Measurements from ENCODE around the gene KRR1.

The KRR1 gene

GRCh38 chr12:75511116-75512048 lies at the start of gene KRR1:
TSS of gene KRR1 (minus strand) at chr12:75511609. CDS start at chr12:75511597, 12 bp downstream.
- peak; percentile 99 for DNase-seq (ENCODE audit: low read depth)

GRCh38 chr12:75560167-75560566 lies 48.8 kb upstream of the KRR1 start:
- peak; percentile 59 for DNase-seq (ENCODE audit: low read depth)

- DNase-seq (ENCODE audit: low read depth) = no peak
Observed at GRCh38 chr12:75558287-75558686, 46.9 kb upstream of the KRR1 start.

- DNase-seq (ENCODE audit: low read depth) = no peak
Observed at GRCh38 chr12:75556311-75556899, 45.0 kb upstream of the KRR1 start.

GRCh38 chr12:75554556-75554880 lies 43.1 kb upstream of the KRR1 start:
- DNase-seq (ENCODE audit: low read depth) = no peak

GRCh38 chr12:75553836-75554555 lies 42.6 kb upstream of the KRR1 start:
- DNase-seq (ENCODE audit: low read depth) = no peak

- no peak for DNase-seq (ENCODE audit: low read depth)
Observed at GRCh38 chr12:75553398-75553797, 42.0 kb upstream of the KRR1 start.

GRCh38 chr12:75551477-75551876 lies 40.1 kb upstream of the KRR1 start:
- no peak for DNase-seq (ENCODE audit: low read depth)

- no peak for DNase-seq (ENCODE audit: low read depth)
Observed at GRCh38 chr12:75550401-75551240, 39.2 kb upstream of the KRR1 start.

- DNase-seq (ENCODE audit: low read depth) = no peak
Observed at GRCh38 chr12:75549989-75550388, 38.6 kb upstream of the KRR1 start.

- DNase-seq (ENCODE audit: low read depth) = no peak
Observed at GRCh38 chr12:75548879-75549278, 37.5 kb upstream of the KRR1 start.

- no peak for DNase-seq (ENCODE audit: low read depth)
Observed at GRCh38 chr12:75545636-75546035, 34.2 kb upstream of the KRR1 start.

- no peak for DNase-seq (ENCODE audit: low read depth)
Observed at GRCh38 chr12:75543529-75543928, 32.1 kb upstream of the KRR1 start.

GRCh38 chr12:75542942-75543341 lies 31.5 kb upstream of the KRR1 start:
- DNase-seq (ENCODE audit: low read depth) = peak; percentile 32

- no peak for DNase-seq (ENCODE audit: low read depth)
Observed at GRCh38 chr12:75539889-75540288, 28.5 kb upstream of the KRR1 start.

GRCh38 chr12:75533239-75533638 lies 21.8 kb upstream of the KRR1 start:
- no peak for DNase-seq (ENCODE audit: low read depth)

GRCh38 chr12:75529826-75530225 lies 18.4 kb upstream of the KRR1 start:
- no peak for DNase-seq (ENCODE audit: low read depth)

- DNase-seq (ENCODE audit: low read depth) = no peak
Observed at GRCh38 chr12:75529316-75529715, 17.9 kb upstream of the KRR1 start.

- DNase-seq (ENCODE audit: low read depth) = no peak
Observed at GRCh38 chr12:75528692-75529091, 17.3 kb upstream of the KRR1 start.

GRCh38 chr12:75528272-75528671 lies 16.9 kb upstream of the KRR1 start:
- no peak for DNase-seq (ENCODE audit: low read depth)

GRCh38 chr12:75526655-75527511 lies 15.5 kb upstream of the KRR1 start:
- DNase-seq (ENCODE audit: low read depth) = peak; percentile 81

Measured in ELR (cell line).